Activated CD4-positive, alpha-beta T cell treated with anti-CD3 and anti-CD28 coated beads for 24 hours (primary cell): ENCODE data around the gene STPG4.
A peak's percentile ranks its signal among the peaks of the same experiment; 100 is the strongest.

ENCODE experiments used
- DNase-seq, 2 donors: peaks; one replicate each; pipeline ENCODE4 v3.0.0-alpha.2; 2020; ENCODE audit warnings: low read depth in 2 of 2

The STPG4 gene

GRCh38 chr2:47072018-47072691 is 83.0 kb downstream of the STPG4 start:
- no peak for DNase-seq

- DNase-seq = peak in 1 of 2 donors; percentile 26
These were observed 83.9 kb downstream of the STPG4 start for GRCh38 chr2:47070920-47071824.

GRCh38 chr2:47070155-47070919 is 84.8 kb downstream of the STPG4 start:
- DNase-seq = no peak

- DNase-seq = no peak
These were observed 85.4 kb downstream of the STPG4 start for GRCh38 chr2:47069628-47070154.

- no peak for DNase-seq
These were observed 86.0 kb downstream of the STPG4 start for GRCh38 chr2:47068981-47069627.

- no peak for DNase-seq
These were observed 87.2 kb downstream of the STPG4 start for GRCh38 chr2:47067788-47068407.

- DNase-seq = no peak
These were observed 89.2 kb downstream of the STPG4 start for GRCh38 chr2:47065771-47066380.

- DNase-seq = no peak
These were observed 89.8 kb downstream of the STPG4 start for GRCh38 chr2:47065343-47065742.

- no peak for DNase-seq
These were observed 91.0 kb downstream of the STPG4 start for GRCh38 chr2:47064106-47064505.

- DNase-seq = no peak
These were observed 91.6 kb downstream of the STPG4 start for GRCh38 chr2:47063538-47063930.

GRCh38 chr2:47062681-47063537 is 92.2 kb downstream of the STPG4 start:
- DNase-seq = no peak

GRCh38 chr2:47061944-47062678 is 93.0 kb downstream of the STPG4 start:
- no peak for DNase-seq

GRCh38 chr2:47060652-47061170 is 94.4 kb downstream of the STPG4 start:
- DNase-seq = no peak

GRCh38 chr2:47058003-47058931 is 96.8 kb downstream of the STPG4 start:
- DNase-seq = no peak

GRCh38 chr2:47057687-47058002 is 97.5 kb downstream of the STPG4 start:
- DNase-seq = no peak

- DNase-seq = no peak
These were observed 98.0 kb downstream of the STPG4 start for GRCh38 chr2:47056868-47057686.

GRCh38 chr2:47056374-47056773 is 98.7 kb downstream of the STPG4 start:
- no peak for DNase-seq
